Endothelial cell of umbilical vein (primary cell): ENCODE results near the gene INCENP. TPM values are rescaled to one million over a fixed set of nuclear protein-coding genes. Genes with fewer than 3 reads are reported as not detected.

Source experiments
- BruUV-seq: library from RNA; stranded (reverse); fragments of 400-500 nt; replicated peaks from 2 replicates; lab custom pipeline; 2021; lab: Mats Ljungman, UMichigan
- CTCF ChIA-PET: fragments of 300-600, 350-600 bp; sonication (Branson Sonifier 250); formaldehyde crosslinking; loops from one replicate; lab custom pipeline; 2021; ENCODE audit warnings: antibody characterized with exemption, inconsistent platforms; lab: Charles Lee
- POLR2A ChIA-PET: fragments of 300-600, 350-600 bp; sonication (Branson Sonifier 250); formaldehyde crosslinking; loops from one replicate; lab custom pipeline; 2021; ENCODE audit warnings: antibody characterized with exemption, inconsistent platforms; lab: Charles Lee
- DNase-seq: peaks from one replicate; pipeline ENCODE4 v3.0.0-alpha.2; 2011; ENCODE audit warnings: low read depth, low spot score
- FAIRE-seq: peaks from 2 replicates; lab custom pipeline; 2011; peaks lifted over from hg19 to GRCh38; lab: Jason Lieb, UNC
- H2AFZ ChIP-seq: 2 replicates; pipeline ENCODE4 v1.6.0; 2012; ENCODE audit warnings: low read depth, low read length, control low read depth, inconsistent platforms
- H3K27ac ChIP-seq: 2 replicates; pipeline ENCODE4 v1.5.1; 2011; ENCODE audit warnings: low read depth, mild to moderate bottlenecking, control low read depth, low read length, moderate library complexity; ENCODE audit not compliant: insufficient read depth
- H3K27me3 ChIP-seq, 2 experiments: 2 replicates each; pipeline versions ENCODE4 v1.6.0 to v1.6.1; 2011; ENCODE audit warnings: low read length in 2 of 2, mixed read lengths in 1 of 2; ENCODE audit not compliant: control insufficient read depth in 2 of 2, insufficient read depth in 2 of 2
- H3K36me3 ChIP-seq, 2 experiments: 2 replicates in 1 of 2; 3 replicates in 1 of 2; pipeline ENCODE4 v1.5.1; 2011; ENCODE audit warnings: low read length in 2 of 2, mild to moderate bottlenecking in 1 of 2, moderate library complexity in 1 of 2; ENCODE audit not compliant: control insufficient read depth in 2 of 2, insufficient read depth in 2 of 2; ENCODE audit errors: extremely low read depth in 1 of 2
- H3K4me1 ChIP-seq: 3 replicates; pipeline ENCODE4 v1.5.1; 2011; ENCODE audit warnings: mild to moderate bottlenecking, low read length; ENCODE audit not compliant: control insufficient read depth, insufficient read depth; ENCODE audit errors: extremely low read depth
- H3K4me2 ChIP-seq: 2 replicates; pipeline ENCODE4 v1.6.1; 2011; ENCODE audit warnings: low read length, control low read depth, mixed read lengths; ENCODE audit not compliant: insufficient read depth
- H3K4me3 ChIP-seq, 3 experiments: fragments of 200-600 bp in 1 of 3; sonication (generic), shearing (Covaris generic) in 1 of 3; replicated peaks in 1 of 3; 2 replicates each; pipeline ENCODE4 v1.5.1; 2011 to 2016; ENCODE audit warnings: control low read depth in 3 of 3, low read length in 3 of 3, mild to moderate bottlenecking in 2 of 3, inconsistent platforms in 1 of 3, low read depth in 1 of 3, moderate library complexity in 1 of 3; ENCODE audit not compliant: insufficient read depth in 1 of 3
- H3K79me2 ChIP-seq: 2 replicates; pipeline ENCODE4 v1.6.0; 2012; ENCODE audit warnings: low read length, inconsistent platforms; ENCODE audit not compliant: control insufficient read depth, insufficient read depth
- H3K9ac ChIP-seq: replicated peaks from 2 replicates; pipeline ENCODE3; 2011; ENCODE audit warnings: low read length, control low read depth; ENCODE audit not compliant: insufficient read depth; ENCODE audit errors: extremely low read depth
- H3K9me1 ChIP-seq: replicated peaks from 3 replicates; pipeline ENCODE4 v1.6.0; 2011; ENCODE audit warnings: mild to moderate bottlenecking, low read length; ENCODE audit not compliant: control insufficient read depth, insufficient read depth; ENCODE audit errors: extremely low read depth
- H3K9me3 ChIP-seq: replicated peaks from 2 replicates; pipeline ENCODE4 v1.5.1; 2012; ENCODE audit warnings: low read length, inconsistent platforms; ENCODE audit not compliant: control insufficient read depth, insufficient read depth
- H4K20me1 ChIP-seq: replicated peaks from 2 replicates; pipeline ENCODE3; 2011; ENCODE audit warnings: mild to moderate bottlenecking, low read length; ENCODE audit not compliant: control insufficient read depth, insufficient read depth; ENCODE audit errors: extremely low read depth
- EZH2 ChIP-seq: IDR thresholded peaks from 2 replicates; pipeline ENCODE4 v1.6.1; 2012; ENCODE audit warnings: borderline replicate concordance, low read depth, mild to moderate bottlenecking, moderate library complexity, low read length, inconsistent platforms; ENCODE audit not compliant: severe bottlenecking
- FOS ChIP-seq: IDR thresholded peaks from 2 replicates; pipeline ENCODE4 v1.6.1; 2011; ENCODE audit warnings: mild to moderate bottlenecking, low read length, moderate library complexity, borderline replicate concordance; ENCODE audit not compliant: insufficient read depth
- GATA2 ChIP-seq: IDR thresholded peaks from 2 replicates; pipeline ENCODE4 v1.7.0; 2011; ENCODE audit warnings: low read depth, mild to moderate bottlenecking, moderate library complexity, mixed read lengths, low read length; ENCODE audit not compliant: insufficient read length, insufficient read depth
- JUN ChIP-seq: IDR thresholded peaks from 2 replicates; pipeline ENCODE4 v1.6.1; 2011; ENCODE audit warnings: borderline replicate concordance, low read depth; ENCODE audit not compliant: insufficient read length, insufficient read depth
- MYC ChIP-seq: IDR thresholded peaks from one replicate; pipeline ENCODE4 v1.6.1; 2011; ENCODE audit warnings: mild to moderate bottlenecking, low read depth, low read length
- POLR2A ChIP-seq: IDR thresholded peaks from 2 replicates; pipeline ENCODE4 v1.6.1; 2012; ENCODE audit warnings: low read depth, mild to moderate bottlenecking, control low read depth, low read length
- POLR2AphosphoS5 ChIP-seq: IDR thresholded peaks from 2 replicates; pipeline ENCODE4 v1.6.1; 2012; ENCODE audit warnings: low read depth, mild to moderate bottlenecking, control low read depth, low read length, moderate library complexity; ENCODE audit not compliant: insufficient read depth
- dilution Hi-C: fragments of 300-500 bp; cut with MboI; formaldehyde crosslinking; loops from one replicate; pipeline ENCODE4 v1.15.0; 2019; ENCODE audit warnings: low sequenced_read_pairs; ENCODE audit not compliant: extremely low pct_ligation_motif_present
- intact Hi-C: fragments of 100-400 bp; cut with micrococcal nuclease; formaldehyde crosslinking; loops from one replicate; pipeline ENCODE4 v1.10.0; 2022
- polyA plus RNA-seq, 4 experiments: library from polyadenylated mRNA; depleted of rRNA in 3 of 4; stranded (reverse) in 3 of 4; unstranded in 1 of 4; fragments of >200 nt; gene quantifications; 2 replicates each; pipeline versions ENCODE4 v1.2.1 to v1.2.3, GENCODE V29; 2011 to 2012; ENCODE audit warnings: missing spikeins in 1 of 4
- total RNA-seq: library from RNA; stranded (reverse); gene quantifications from 2 replicates; pipeline ENCODE4 v1.2.3, GENCODE V29; 2021
- TF ChIP-seq, protein P1 (sequence below): IDR thresholded peaks from 2 replicates; pipeline ENCODE4 v1.6.1; 2011; ENCODE audit not compliant: insufficient read depth, insufficient read length
- TF ChIP-seq, protein P2 (sequence below), 2 donors: IDR thresholded peaks; 1 replicate in 1 of 2; 2 replicates in 1 of 2; pipeline ENCODE4 v1.5.1; 2011; ENCODE audit warnings: low read length in 2 of 2, mild to moderate bottlenecking in 2 of 2, moderate library complexity in 2 of 2, control low read depth in 1 of 2, inconsistent platforms in 1 of 2, low read depth in 1 of 2; ENCODE audit not compliant: insufficient read depth in 1 of 2; ENCODE audit errors: extremely low read depth in 1 of 2

INCENP gene
- total and polyA plus RNA-seq, 2 donors (not counting 3 experiments of a cell fraction or from before 2014, with no cell fraction given): 22.9 to 86.8 TPM

DNA sequence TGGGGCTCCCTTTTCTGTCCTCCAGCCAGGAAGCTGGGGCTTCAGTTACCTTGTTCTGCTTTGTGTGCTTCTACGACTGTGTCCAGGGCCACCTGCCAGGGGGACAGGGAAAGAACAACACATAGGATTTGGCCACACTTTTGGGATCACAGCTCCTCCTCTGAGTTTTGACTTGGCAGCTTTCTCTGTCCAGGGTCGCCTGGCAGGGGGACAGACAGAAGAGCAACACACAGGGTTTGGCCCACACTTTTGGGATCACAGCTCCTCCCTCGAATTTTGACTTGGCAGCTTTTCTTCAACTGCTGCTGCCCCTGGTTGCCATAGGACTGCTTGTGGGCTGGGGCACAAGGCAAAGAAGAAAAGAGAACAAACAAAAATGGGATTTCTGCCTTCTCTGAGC lies 19.1 kb downstream of the INCENP start:
- Histone ChIP-seq H3K4me2 (no peak overlapping the region), H3K36me3 (peaks cover 35 to 51% of the 10 kb centered on the region in 2 experiments), H3K9me3 (no peaks in the 10 kb centered on the region), H4K20me1 (no peaks in the 10 kb centered on the region), H3K9ac (no peak overlapping the region), H3K27me3 (no peaks in the 10 kb centered on the region), H2AFZ (no peak overlapping the region), H3K4me1 (no peaks in the 10 kb centered on the region), H3K9me1 (no peaks in the 10 kb centered on the region), H3K79me2 (peaks cover 4% of the 10 kb centered on the region), H3K4me3 (no peak overlapping the region), H3K27ac (no peak overlapping the region)
- intact Hi-C loops (loop anchor here (2.0 kb wide), 1 partner anchor 66 kb away; the partner anchor contains the start of gene SCGB2A1), dilution Hi-C loops (no loop called here)
- ChIA-PET POLR2A (no interaction called here), CTCF (interaction anchor here (1.4 to 2.9 kb wide), 6 partner anchors 8 to 66 kb away, joined by 5 to 39 read pairs (median 11); partner anchors contain the start of gene SCGB2A1)
- FAIRE-seq: no peak
- no peak for DNase-seq
- no peak for TF ChIP-seq EZH2
- TF ChIP-seq, protein P1, sequence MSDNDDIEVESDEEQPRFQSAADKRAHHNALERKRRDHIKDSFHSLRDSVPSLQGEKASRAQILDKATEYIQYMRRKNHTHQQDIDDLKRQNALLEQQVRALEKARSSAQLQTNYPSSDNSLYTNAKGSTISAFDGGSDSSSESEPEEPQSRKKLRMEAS: no peak
- no peak for TF ChIP-seq FOS
- no peak for TF ChIP-seq JUN
- TF ChIP-seq GATA2: no peak
- no peak for TF ChIP-seq MYC
- TF ChIP-seq POLR2A: no peak
- TF ChIP-seq, protein P2, sequence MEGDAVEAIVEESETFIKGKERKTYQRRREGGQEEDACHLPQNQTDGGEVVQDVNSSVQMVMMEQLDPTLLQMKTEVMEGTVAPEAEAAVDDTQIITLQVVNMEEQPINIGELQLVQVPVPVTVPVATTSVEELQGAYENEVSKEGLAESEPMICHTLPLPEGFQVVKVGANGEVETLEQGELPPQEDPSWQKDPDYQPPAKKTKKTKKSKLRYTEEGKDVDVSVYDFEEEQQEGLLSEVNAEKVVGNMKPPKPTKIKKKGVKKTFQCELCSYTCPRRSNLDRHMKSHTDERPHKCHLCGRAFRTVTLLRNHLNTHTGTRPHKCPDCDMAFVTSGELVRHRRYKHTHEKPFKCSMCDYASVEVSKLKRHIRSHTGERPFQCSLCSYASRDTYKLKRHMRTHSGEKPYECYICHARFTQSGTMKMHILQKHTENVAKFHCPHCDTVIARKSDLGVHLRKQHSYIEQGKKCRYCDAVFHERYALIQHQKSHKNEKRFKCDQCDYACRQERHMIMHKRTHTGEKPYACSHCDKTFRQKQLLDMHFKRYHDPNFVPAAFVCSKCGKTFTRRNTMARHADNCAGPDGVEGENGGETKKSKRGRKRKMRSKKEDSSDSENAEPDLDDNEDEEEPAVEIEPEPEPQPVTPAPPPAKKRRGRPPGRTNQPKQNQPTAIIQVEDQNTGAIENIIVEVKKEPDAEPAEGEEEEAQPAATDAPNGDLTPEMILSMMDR (IDR thresholded peaks at IDR 0.05; ENCODE audit: extremely low read depth in 1 of 2, insufficient read depth in 1 of 2, low read depth in 1 of 2, low read length in 2 of 2): no peak
- no peak for TF ChIP-seq POLR2AphosphoS5
- BruUV-seq: no TSS peak
